MM.1S (cell line): ENCODE measurements around the gene SH3RF3.

Experiments used
- CTCF ChIP-seq: fragments of 300-600 bp; sonication (generic); IDR thresholded peaks from 2 replicates; pipeline ENCODE4 v1.5.1; 2016; ENCODE audit warnings: antibody characterized with exemption, low read length, mixed read lengths
- EZH2 ChIP-seq: fragments of 300-600 bp; sonication (generic); optimal IDR thresholded peaks from 2 replicates; pipeline ENCODE3; 2017; ENCODE audit warnings: low read depth, mild to moderate bottlenecking, antibody characterized with exemption, low read length, mixed read lengths

GRCh38 chr2:109318949-109319342 lies 189.9 kb downstream of the SH3RF3 start:
- no peak for TF ChIP-seq CTCF
- TF ChIP-seq EZH2: no peak
